PC-9 (cell line): Measurements from ENCODE around the gene PALLD. TPM values are rescaled to one million over a fixed set of nuclear protein-coding genes. Genes with fewer than 3 reads are reported as not detected.

ENCODE experiments used
- BruUV-seq: library from RNA; stranded (reverse); fragments of 400-500 nt; replicated peaks from 2 replicates; lab custom pipeline; 2021; lab: Mats Ljungman, UMichigan
- CTCF ChIA-PET: fragments of 300-600 bp; sonication (Branson Sonifier 250); formaldehyde crosslinking; loops from one replicate; lab custom pipeline; 2022; ENCODE audit warnings: antibody characterized with exemption; lab: Charles Lee
- POLR2A ChIA-PET: fragments of 300-600 bp; sonication (Branson Sonifier 250); formaldehyde crosslinking; loops from one replicate; lab custom pipeline; 2022; ENCODE audit warnings: antibody characterized with exemption; ENCODE audit not compliant: unreplicated experiment; lab: Charles Lee
- DNase-seq, 2 experiments: peaks; one replicate each; pipeline versions ENCODE4 v3.0.0 to v3.0.0-alpha.2; 2015 to 2022; ENCODE audit warnings: mixed read lengths in 1 of 2
- H2AFZ ChIP-seq: fragments of 200-600 bp; sonication (generic); 2 replicates; pipeline ENCODE4 v1.8.1; 2017; ENCODE audit warnings: antibody characterized with exemption
- H3F3A ChIP-seq: fragments of 200-600 bp; sonication (generic); 2 replicates; pipeline ENCODE4 v1.8.1; 2017; ENCODE audit warnings: antibody characterized with exemption, mild to moderate bottlenecking, low read depth; ENCODE audit not compliant: insufficient read depth
- H3K27ac ChIP-seq: fragments of 200-600 bp; sonication (generic); 2 replicates; pipeline ENCODE4 v1.6.1; 2016; ENCODE audit warnings: mixed run types
- H3K27me3 ChIP-seq: fragments of 200-600 bp; sonication (generic); 2 replicates; pipeline ENCODE4 v1.6.1; 2016; ENCODE audit warnings: low read depth, mixed run types; ENCODE audit not compliant: insufficient read depth
- H3K36me3 ChIP-seq: fragments of 200-600 bp; sonication (generic); 2 replicates; pipeline ENCODE4 v1.6.1; 2016; ENCODE audit warnings: low read depth, mixed run types
- H3K4me1 ChIP-seq: fragments of 200-600 bp; sonication (generic); replicated peaks from 2 replicates; pipeline ENCODE4 v1.6.1; 2016; ENCODE audit warnings: mixed run types; ENCODE audit not compliant: insufficient read depth
- H3K4me2 ChIP-seq: fragments of 200-600 bp; sonication (generic); 2 replicates; pipeline ENCODE4 v1.6.1; 2017; ENCODE audit warnings: mixed run types
- H3K4me3 ChIP-seq: fragments of 200-600 bp; sonication (generic); 2 replicates; pipeline ENCODE4 v1.6.1; 2016; ENCODE audit warnings: mixed run types
- H3K79me2 ChIP-seq: fragments of 200-600 bp; sonication (generic); 2 replicates; pipeline ENCODE4 v1.6.1; 2017; ENCODE audit warnings: low read depth, mixed run types
- H3K9me2 ChIP-seq: fragments of 200-600 bp; sonication (generic); 2 replicates; pipeline ENCODE4 v1.8.1; 2017; ENCODE audit warnings: mild to moderate bottlenecking; ENCODE audit not compliant: insufficient read depth
- H3K9me3 ChIP-seq: fragments of 200-600 bp; sonication (generic); 2 replicates; pipeline ENCODE4 v1.8.1; 2016; ENCODE audit warnings: low read depth; ENCODE audit not compliant: insufficient read depth
- H4K20me1 ChIP-seq: fragments of 200-600 bp; sonication (generic); 2 replicates; pipeline ENCODE4 v1.8.1; 2017; ENCODE audit not compliant: insufficient read depth
- EZH2 ChIP-seq: fragments of 200-600 bp; sonication (generic); IDR thresholded peaks from 2 replicates; pipeline ENCODE4 v1.8.0; 2017; ENCODE audit warnings: antibody characterized with exemption, low read depth
- intact Hi-C: fragments of 100-400 bp; cut with micrococcal nuclease; formaldehyde crosslinking; loops from one replicate; pipeline ENCODE4 v1.10.0; 2022; ENCODE audit not compliant: unreplicated experiment
- total RNA-seq: library from RNA; stranded (reverse); gene quantifications from 2 replicates; pipeline ENCODE4 v1.2.3, GENCODE V29; 2021
- TF ChIP-seq, protein P1 (sequence below): fragments of 200-600 bp; sonication (generic); conservative IDR thresholded peaks from 2 replicates; pipeline ENCODE4 v1.6.1; 2017; ENCODE audit warnings: mixed run types, antibody characterized with exemption, mild to moderate bottlenecking, moderate library complexity

Gene PALLD
- total RNA-seq, 1 experiment from 2014 or later, result 156 TPM

DNA sequence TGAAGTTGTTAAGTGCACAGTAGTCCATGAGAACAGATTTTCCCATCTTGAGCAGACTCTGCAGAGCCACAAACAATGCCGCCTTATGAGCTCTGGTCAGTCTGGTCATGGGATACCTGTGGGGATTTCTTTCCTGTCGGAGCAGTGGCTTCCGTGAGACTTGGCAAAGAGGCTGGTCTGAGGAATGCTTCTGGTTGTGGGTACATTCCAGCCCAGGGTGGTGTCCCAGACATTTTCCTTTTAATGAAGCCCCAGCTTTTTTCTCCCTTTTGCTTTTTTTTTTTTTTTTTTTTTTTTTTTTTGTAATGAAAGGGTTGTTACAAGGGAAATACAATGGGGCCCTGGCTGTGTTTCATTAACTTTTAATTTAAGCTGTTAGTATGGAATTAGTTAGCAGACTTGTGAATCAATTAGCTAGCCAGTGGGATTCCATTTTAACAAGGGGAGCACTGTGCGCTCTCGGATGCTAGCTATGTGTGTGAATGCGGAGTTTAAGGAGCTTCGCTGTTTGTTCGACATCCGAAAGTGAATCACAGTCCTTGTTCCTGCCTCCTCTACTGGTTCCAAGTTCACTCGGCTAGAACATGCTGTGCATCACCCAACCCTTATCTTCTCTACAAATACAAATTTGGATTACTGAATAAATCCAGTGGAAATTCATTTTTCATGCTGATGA is 288.1 kb downstream of the PALLD start:
- H3K4me2 ChIP-seq, result no peak overlapping the region
- ChIA-PET POLR2A (interaction anchor here (0.6 to 1.0 kb wide), 5 partner anchors 31 to 234 kb away, joined by 4 to 32 read pairs (median 5); no protein-coding TSS in a partner anchor), CTCF (interaction anchor here (0.6 to 0.7 kb wide), 2 partner anchors 25 to 184 kb away, joined by 12 to 14 read pairs; no protein-coding TSS in a partner anchor)

DNA sequence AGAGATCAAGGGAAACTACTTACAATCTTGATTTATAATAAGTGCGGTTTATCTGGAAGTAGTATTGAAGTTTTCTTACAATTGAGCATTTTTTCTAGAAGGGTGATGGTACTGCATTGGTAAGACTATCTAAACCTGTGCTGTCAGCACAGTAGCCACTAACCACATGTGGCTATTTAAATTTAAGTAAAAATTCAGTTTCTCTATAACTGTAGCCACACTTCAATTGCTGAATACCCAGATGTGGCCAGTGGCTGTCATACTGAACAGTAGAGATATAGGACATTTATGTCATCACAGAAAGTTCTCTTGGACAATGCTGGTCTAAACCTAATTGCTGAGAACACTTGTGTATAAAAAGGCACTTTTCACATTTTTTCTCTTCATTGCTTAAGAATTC is 290.5 kb downstream of the PALLD start:
- Histone ChIP-seq H3K4me2 (no peak overlapping the region), H3K36me3 (no peaks in the 10 kb centered on the region), H3K27ac (no peak overlapping the region), H3K9me3 (no peaks in the 10 kb centered on the region), H3K4me3 (no peak overlapping the region), H3K4me1 (no peaks in the 10 kb centered on the region), H3K27me3 (no peaks in the 10 kb centered on the region), H2AFZ (no peak overlapping the region), H3K9me2 (no peaks in the 10 kb centered on the region), H3F3A (no peaks in the 10 kb centered on the region), H3K79me2 (no peaks in the 10 kb centered on the region), H4K20me1 (no peaks in the 10 kb centered on the region)
- TF ChIP-seq, protein P1, sequence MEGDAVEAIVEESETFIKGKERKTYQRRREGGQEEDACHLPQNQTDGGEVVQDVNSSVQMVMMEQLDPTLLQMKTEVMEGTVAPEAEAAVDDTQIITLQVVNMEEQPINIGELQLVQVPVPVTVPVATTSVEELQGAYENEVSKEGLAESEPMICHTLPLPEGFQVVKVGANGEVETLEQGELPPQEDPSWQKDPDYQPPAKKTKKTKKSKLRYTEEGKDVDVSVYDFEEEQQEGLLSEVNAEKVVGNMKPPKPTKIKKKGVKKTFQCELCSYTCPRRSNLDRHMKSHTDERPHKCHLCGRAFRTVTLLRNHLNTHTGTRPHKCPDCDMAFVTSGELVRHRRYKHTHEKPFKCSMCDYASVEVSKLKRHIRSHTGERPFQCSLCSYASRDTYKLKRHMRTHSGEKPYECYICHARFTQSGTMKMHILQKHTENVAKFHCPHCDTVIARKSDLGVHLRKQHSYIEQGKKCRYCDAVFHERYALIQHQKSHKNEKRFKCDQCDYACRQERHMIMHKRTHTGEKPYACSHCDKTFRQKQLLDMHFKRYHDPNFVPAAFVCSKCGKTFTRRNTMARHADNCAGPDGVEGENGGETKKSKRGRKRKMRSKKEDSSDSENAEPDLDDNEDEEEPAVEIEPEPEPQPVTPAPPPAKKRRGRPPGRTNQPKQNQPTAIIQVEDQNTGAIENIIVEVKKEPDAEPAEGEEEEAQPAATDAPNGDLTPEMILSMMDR, result no peak
- no peak for TF ChIP-seq EZH2
- no TSS peak for BruUV-seq
- POLR2A ChIA-PET, result no interaction called here
- no peak for DNase-seq
- CTCF ChIA-PET, result no interaction called here
- intact Hi-C loops, result loop anchor here (5.0 kb wide), 1 partner anchor 90 kb away; no protein-coding TSS in a partner anchor

More for the DNA sequence above, 288.1 kb downstream of the PALLD start:
- intact Hi-C loops, result loop anchor here (1.0 to 5.0 kb wide), 3 partner anchors 19 to 92 kb away; no protein-coding TSS in a partner anchor
- Histone ChIP-seq H3K79me2 (no peaks in the 10 kb centered on the region), H3K27me3 (no peaks in the 10 kb centered on the region), H3K4me1 (no peaks in the 10 kb centered on the region), H3K36me3 (no peaks in the 10 kb centered on the region), H3K9me2 (no peaks in the 10 kb centered on the region), H3F3A (no peaks in the 10 kb centered on the region), H3K9me3 (no peaks in the 10 kb centered on the region), H3K4me3 (no peak overlapping the region), H4K20me1 (no peaks in the 10 kb centered on the region), H3K27ac (no peak overlapping the region), H2AFZ (no peak overlapping the region)
- TF ChIP-seq, protein P1, result no peak
- no peak for TF ChIP-seq EZH2
- BruUV-seq, result no TSS peak
- peak in 1 of 2 experiments; percentile 81 for DNase-seq

DNA sequence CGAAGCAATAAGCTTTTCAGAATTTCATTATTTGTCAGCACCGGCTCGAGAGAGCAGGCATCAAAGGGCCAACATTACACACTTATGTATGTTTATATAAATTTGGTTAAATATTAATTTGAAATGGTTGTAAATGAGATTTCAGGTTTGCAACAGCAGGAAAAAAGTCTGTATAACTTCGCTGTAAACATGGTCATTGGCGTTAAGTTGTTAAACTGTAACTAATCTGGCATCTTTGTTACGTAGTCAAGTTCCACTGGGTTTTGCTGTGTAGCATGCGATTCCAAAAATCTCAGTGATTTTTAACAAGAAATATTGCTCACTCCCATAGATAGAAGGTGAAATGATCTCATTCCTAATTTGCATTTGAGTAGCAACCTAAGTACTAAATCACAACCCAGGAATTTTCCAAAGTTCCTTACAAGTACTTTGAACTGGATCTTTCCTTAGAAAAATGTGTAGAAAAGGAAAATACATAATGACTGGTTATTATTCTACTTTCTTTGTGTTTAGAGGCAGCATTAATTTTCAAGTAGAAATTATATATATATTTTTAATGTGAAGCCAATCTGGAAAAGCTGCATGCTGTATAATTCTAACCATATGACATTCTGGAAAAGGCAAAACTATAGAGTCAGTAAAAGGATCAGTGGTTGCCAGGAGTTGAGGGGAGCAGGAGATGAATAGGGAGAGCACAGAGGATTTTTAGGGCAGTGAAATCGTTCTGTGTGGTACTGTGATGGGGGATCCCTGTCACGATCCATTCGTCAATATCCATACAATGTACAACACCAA is 291.1 kb downstream of the PALLD start:
- H3K4me3 ChIP-seq, result no peak overlapping the region
- no TSS peak for BruUV-seq
- H3K27ac ChIP-seq, result no peak overlapping the region
- ChIA-PET POLR2A (no interaction called here), CTCF (no interaction called here)
- H4K20me1 ChIP-seq, result no peaks in the 10 kb centered on the region
- DNase-seq, result no peak
- H3K4me2 ChIP-seq, result no peak overlapping the region
- no peaks in the 10 kb centered on the region for H3K79me2 ChIP-seq
- H3K27me3 ChIP-seq, result no peaks in the 10 kb centered on the region
- TF ChIP-seq EZH2, result no peak
- TF ChIP-seq, protein P1, result no peak
- H3K9me3 ChIP-seq, result no peaks in the 10 kb centered on the region
- no peaks in the 10 kb centered on the region for H3K4me1 ChIP-seq
- H3F3A ChIP-seq, result no peaks in the 10 kb centered on the region
- H3K9me2 ChIP-seq, result no peaks in the 10 kb centered on the region
- no peak overlapping the region for H2AFZ ChIP-seq
- intact Hi-C loops, result loop anchor here (5.0 kb wide), 1 partner anchor 89 kb away; no protein-coding TSS in a partner anchor
- no peaks in the 10 kb centered on the region for H3K36me3 ChIP-seq
